HEK293 (cell line): ENCODE data around the gene HSDL2.

Experiments
- ELK4 ChIP-seq: IDR thresholded peaks from 2 replicates; pipeline ENCODE4 v1.6.1; 2011; ENCODE audit warnings: mild to moderate bottlenecking, low read depth, low read length, borderline replicate concordance
- GLIS2 ChIP-seq: fragments of 450-650 bp; formaldehyde crosslinking; IDR thresholded peaks from 2 replicates; pipeline ENCODE4 v1.5.1; 2016; ENCODE audit warnings: missing biosample characterization, missing genetic modification characterization
- HOXC10 ChIP-seq: sonication (generic); formaldehyde crosslinking; IDR thresholded peaks from 2 replicates; pipeline ENCODE4 v1.8.1; 2023; ENCODE audit warnings: mild to moderate bottlenecking, missing genetic modification reagents
- IKZF3 ChIP-seq: fragments of 450-650 bp; IDR thresholded peaks from 2 replicates; pipeline ENCODE4 v1.5.0; 2018; ENCODE audit warnings: missing biosample characterization, mild to moderate bottlenecking, missing genetic modification characterization, moderate library complexity
- KLF17 ChIP-seq: fragments of 450-650 bp; formaldehyde crosslinking; IDR thresholded peaks from 2 replicates; pipeline ENCODE4 v1.5.1; 2016; ENCODE audit warnings: missing biosample characterization, missing genetic modification characterization
- KLF8 ChIP-seq: fragments of 450-650 bp; formaldehyde crosslinking; IDR thresholded peaks from 2 replicates; pipeline ENCODE4 v1.5.1; 2016; ENCODE audit warnings: missing biosample characterization, missing genetic modification characterization
- OVOL3 ChIP-seq: fragments of 450-650 bp; formaldehyde crosslinking; IDR thresholded peaks from 2 replicates; pipeline ENCODE4 v1.5.1; 2016; ENCODE audit warnings: missing biosample characterization, missing genetic modification characterization
- PRDM4 ChIP-seq: fragments of 450-650 bp; formaldehyde crosslinking; IDR thresholded peaks from 2 replicates; pipeline ENCODE4 v1.5.1; 2017; ENCODE audit warnings: missing biosample characterization, missing genetic modification characterization
- REPIN1 ChIP-seq: fragments of 450-650 bp; formaldehyde crosslinking; IDR thresholded peaks from 2 replicates; pipeline ENCODE4 v1.5.1; 2017; ENCODE audit warnings: missing biosample characterization, missing genetic modification characterization, low read depth
- SCRT2 ChIP-seq: fragments of 450-650 bp; formaldehyde crosslinking; IDR thresholded peaks from 2 replicates; pipeline ENCODE4 v1.5.1; 2016; ENCODE audit warnings: missing biosample characterization, missing genetic modification characterization
- SP3 ChIP-seq: fragments of 450-650 bp; formaldehyde crosslinking; IDR thresholded peaks from 2 replicates; pipeline ENCODE4 v1.5.1; 2016; ENCODE audit warnings: missing biosample characterization, missing genetic modification characterization
- ZBTB11 ChIP-seq: fragments of 450-650 bp; formaldehyde crosslinking; conservative IDR thresholded peaks from 2 replicates; pipeline ENCODE4 v1.5.1; 2016; ENCODE audit warnings: low read depth, missing biosample characterization, missing genetic modification characterization
- ZFP41 ChIP-seq: fragments of 450-650 bp; formaldehyde crosslinking; IDR thresholded peaks from 2 replicates; pipeline ENCODE4 v1.5.1; 2016; ENCODE audit warnings: missing biosample characterization, missing genetic modification characterization, borderline replicate concordance
- ZIC2 ChIP-seq: fragments of 450-650 bp; formaldehyde crosslinking; IDR thresholded peaks from 2 replicates; pipeline ENCODE4 v1.5.1; 2016; ENCODE audit warnings: missing biosample characterization, missing genetic modification characterization
- ZNF138 ChIP-seq: fragments of 450-650 bp; formaldehyde crosslinking; IDR thresholded peaks from 2 replicates; pipeline ENCODE4 v1.5.1; 2016; ENCODE audit warnings: missing biosample characterization, missing genetic modification characterization, borderline replicate concordance
- ZNF248 ChIP-seq: fragments of 450-650 bp; formaldehyde crosslinking; IDR thresholded peaks from 2 replicates; pipeline ENCODE4 v1.5.1; 2017; ENCODE audit warnings: missing biosample characterization, missing genetic modification characterization
- ZNF311 ChIP-seq: fragments of 450-650 bp; formaldehyde crosslinking; IDR thresholded peaks from 2 replicates; pipeline ENCODE4 v1.5.1; 2017; ENCODE audit warnings: missing biosample characterization, missing genetic modification characterization, borderline replicate concordance
- ZNF324 ChIP-seq: fragments of 450-650 bp; formaldehyde crosslinking; IDR thresholded peaks from 2 replicates; pipeline ENCODE4 v1.5.1; 2016; ENCODE audit warnings: missing biosample characterization, missing genetic modification characterization
- ZNF501 ChIP-seq: fragments of 450-650 bp; formaldehyde crosslinking; IDR thresholded peaks from 2 replicates; pipeline ENCODE4 v1.5.1; 2016; ENCODE audit warnings: missing biosample characterization, missing genetic modification characterization
- ZNF514 ChIP-seq: fragments of 450-650 bp; formaldehyde crosslinking; IDR thresholded peaks from 2 replicates; pipeline ENCODE4 v1.5.1; 2016; ENCODE audit warnings: missing biosample characterization, missing genetic modification characterization
- ZNF530 ChIP-seq: fragments of 450-650 bp; formaldehyde crosslinking; IDR thresholded peaks from 2 replicates; pipeline ENCODE4 v1.5.1; 2016; ENCODE audit warnings: low read depth, missing biosample characterization, missing genetic modification characterization
- ZNF544 ChIP-seq: fragments of 450-650 bp; formaldehyde crosslinking; IDR thresholded peaks from 2 replicates; pipeline ENCODE4 v1.5.0; 2017; ENCODE audit warnings: missing biosample characterization, missing genetic modification characterization
- ZNF549 ChIP-seq: fragments of 450-650 bp; IDR thresholded peaks from 2 replicates; pipeline ENCODE4 v1.5.1; 2018; ENCODE audit warnings: missing biosample characterization, missing genetic modification characterization, mild to moderate bottlenecking, inconsistent platforms, moderate library complexity
- ZNF621 ChIP-seq: fragments of 450-650 bp; formaldehyde crosslinking; IDR thresholded peaks from 2 replicates; pipeline ENCODE4 v1.5.1; 2017; ENCODE audit warnings: missing biosample characterization, missing genetic modification characterization
- ZNF624 ChIP-seq: fragments of 450-650 bp; formaldehyde crosslinking; IDR thresholded peaks from 2 replicates; pipeline ENCODE4 v1.5.1; 2017; ENCODE audit warnings: missing biosample characterization, missing genetic modification characterization
- ZNF660 ChIP-seq: fragments of 450-650 bp; IDR thresholded peaks from 2 replicates; pipeline ENCODE4 v1.5.1; 2018; ENCODE audit warnings: missing biosample characterization, mild to moderate bottlenecking, missing genetic modification characterization
- ZNF707 ChIP-seq: fragments of 450-650 bp; formaldehyde crosslinking; IDR thresholded peaks from 2 replicates; pipeline ENCODE4 v1.5.1; 2016; ENCODE audit warnings: missing biosample characterization, missing genetic modification characterization
- ZSCAN23 ChIP-seq: fragments of 450-650 bp; formaldehyde crosslinking; IDR thresholded peaks from 2 replicates; pipeline ENCODE4 v1.5.1; 2016; ENCODE audit warnings: missing biosample characterization, missing genetic modification characterization

The HSDL2 gene

GRCh38 chr9:112486221-112487007 is 106.5 kb downstream of the HSDL2 start, which contains the start of gene KIAA1958 (continued):
- no peak for TF ChIP-seq PRDM4 (tag by site-specific recombination)
- no peak for TF ChIP-seq ZNF530
- no peak for TF ChIP-seq ZNF624
- TF ChIP-seq REPIN1 (tag by site-specific recombination): 0 out of 2 replicates have a peak, but pooled peaks have one; percentile 53
- peak; percentile 94 for TF ChIP-seq SCRT2
- no peak for TF ChIP-seq ELK4
- TF ChIP-seq GLIS2 (tag by site-specific recombination): peak; percentile 77
- no peak for TF ChIP-seq ZNF707 (tag by site-specific recombination)
- peak; percentile 89 for TF ChIP-seq ZNF501 (tag by site-specific recombination)
- no peak for TF ChIP-seq ZNF544
- peak; percentile 94 for TF ChIP-seq ZBTB11
- no peak for TF ChIP-seq ZNF621 (tag by site-specific recombination)
- TF ChIP-seq ZNF549 (tag by site-specific recombination): no peak
- TF ChIP-seq ZNF660 (tag by site-specific recombination): 0 out of 2 replicates have a peak, but pooled peaks have one; percentile 16
- no peak for TF ChIP-seq OVOL3 (tag by site-specific recombination)
- TF ChIP-seq ZNF138: no peak
- TF ChIP-seq KLF17: no peak
- TF ChIP-seq IKZF3 (tag by site-specific recombination): no peak
- TF ChIP-seq ZNF324 (tag by site-specific recombination): 0 out of 2 replicates have a peak, but pooled peaks have one; percentile 26
- peak; percentile 21; the same call in 1 of the 2 replicates for TF ChIP-seq ZIC2 (tag by site-specific recombination)
- TF ChIP-seq ZNF311 (tag by site-specific recombination): no peak
- TF ChIP-seq KLF8 (tag by site-specific recombination): peak; percentile 56; the same call in 1 of the 2 replicates
- TF ChIP-seq HOXC10 (CRISPR knock-in tag): no peak
- TF ChIP-seq SP3 (tag by site-specific recombination): peak; percentile 45; the same call in 1 of the 2 replicates
- no peak for TF ChIP-seq ZFP41
- no peak for TF ChIP-seq ZNF514 (tag by site-specific recombination)
- TF ChIP-seq ZSCAN23 (tag by site-specific recombination): no peak
- TF ChIP-seq ZNF248 (tag by site-specific recombination): no peak
